Colonic mucosa (tissue), 4 donors: ENCODE results near the gene C6orf47. TPM values are rescaled to one million over a fixed set of nuclear protein-coding genes. Genes with fewer than 3 reads are reported as not detected.

Source experiments
- DNase-seq: peaks from one replicate; pipeline ENCODE4 v3.0.0-alpha.2; 2020
- H3K27ac ChIP-seq: fragments of 200-600 bp; one replicate; pipeline ENCODE4 v1.8.0; 2021
- H3K27me3 ChIP-seq: fragments of 200-600 bp; one replicate; pipeline ENCODE4 v1.8.0; 2021
- H3K36me3 ChIP-seq: fragments of 200-600 bp; one replicate; pipeline ENCODE4 v1.8.0; 2021
- H3K4me1 ChIP-seq: fragments of 200-600 bp; one replicate; pipeline ENCODE4 v1.8.0; 2021; ENCODE audit warnings: mild to moderate bottlenecking
- H3K4me3 ChIP-seq: fragments of 200-600 bp; one replicate; pipeline ENCODE4 v1.8.0; 2021
- H3K9ac ChIP-seq, 2 donors: one replicate each; pipeline ENCODE4 v1.7.0; 2013; ENCODE audit warnings: control low read depth in 2 of 2, low read depth in 2 of 2, low read length in 2 of 2
- H3K9me3 ChIP-seq: fragments of 200-600 bp; one replicate; pipeline ENCODE4 v1.8.0; 2021
- intact Hi-C: fragments of 100-400 bp; cut with DNase I; formaldehyde crosslinking; loops from one replicate; pipeline ENCODE4 v1.14.1; 2022
- total RNA-seq, 2 donors: library from RNA; stranded (reverse); fragmentation: NEBNext Ultra II Directional in 1 of 2; extraction: Animal tissue kit (Norgen Biotek cat#: 25700) in 1 of 2; gene quantifications; one replicate each; pipeline ENCODE4 v1.2.1, GENCODE V29; 2021
- TF ChIP-seq, protein P1 (sequence below): fragments of 200-600 bp; IDR thresholded peaks from one replicate; pipeline ENCODE4 v1.8.0; 2022; ENCODE audit warnings: antibody characterized with exemption, mild to moderate bottlenecking
- donor health status: healthy.
- donor health status: DM: no; HTN: no; CAD: no.
- donor health status: DM: no; HTN: no; CAD: no.

The C6orf47 gene
- total RNA-seq, 2 donors from 2014 or later: 28.3 to 32.8 TPM

DNA sequence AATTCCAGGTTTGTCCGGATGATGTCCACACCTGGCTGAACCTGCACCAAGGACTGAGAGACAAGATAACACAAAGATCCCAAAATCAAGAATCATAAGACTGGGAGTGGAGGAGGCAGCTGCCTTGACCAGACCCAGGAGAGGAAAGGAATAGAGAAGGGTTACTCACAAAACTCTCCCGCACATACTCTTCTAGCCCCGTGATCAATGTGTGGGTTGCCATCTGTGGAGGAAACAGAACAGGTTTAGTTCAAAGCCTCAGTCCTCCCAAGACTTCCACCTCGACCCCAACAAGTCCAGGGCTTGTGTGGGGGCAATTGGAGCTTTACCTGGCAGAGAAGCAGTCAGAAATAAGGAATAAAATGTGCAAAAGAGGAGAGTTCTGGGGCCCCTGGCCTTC is 19.2 kb downstream of the C6orf47 start:
- Histone ChIP-seq H3K27ac (no peak overlapping the region), H3K27me3 (no peaks in the 10 kb centered on the region), H3K4me1 (no peaks in the 10 kb centered on the region), H3K9me3 (no peaks in the 10 kb centered on the region), H3K36me3 (peaks cover 33% of the 10 kb centered on the region), H3K9ac (no peak overlapping the region), H3K4me3 (no peak overlapping the region)
- TF ChIP-seq, protein P1, sequence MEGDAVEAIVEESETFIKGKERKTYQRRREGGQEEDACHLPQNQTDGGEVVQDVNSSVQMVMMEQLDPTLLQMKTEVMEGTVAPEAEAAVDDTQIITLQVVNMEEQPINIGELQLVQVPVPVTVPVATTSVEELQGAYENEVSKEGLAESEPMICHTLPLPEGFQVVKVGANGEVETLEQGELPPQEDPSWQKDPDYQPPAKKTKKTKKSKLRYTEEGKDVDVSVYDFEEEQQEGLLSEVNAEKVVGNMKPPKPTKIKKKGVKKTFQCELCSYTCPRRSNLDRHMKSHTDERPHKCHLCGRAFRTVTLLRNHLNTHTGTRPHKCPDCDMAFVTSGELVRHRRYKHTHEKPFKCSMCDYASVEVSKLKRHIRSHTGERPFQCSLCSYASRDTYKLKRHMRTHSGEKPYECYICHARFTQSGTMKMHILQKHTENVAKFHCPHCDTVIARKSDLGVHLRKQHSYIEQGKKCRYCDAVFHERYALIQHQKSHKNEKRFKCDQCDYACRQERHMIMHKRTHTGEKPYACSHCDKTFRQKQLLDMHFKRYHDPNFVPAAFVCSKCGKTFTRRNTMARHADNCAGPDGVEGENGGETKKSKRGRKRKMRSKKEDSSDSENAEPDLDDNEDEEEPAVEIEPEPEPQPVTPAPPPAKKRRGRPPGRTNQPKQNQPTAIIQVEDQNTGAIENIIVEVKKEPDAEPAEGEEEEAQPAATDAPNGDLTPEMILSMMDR: no peak
- intact Hi-C loops: no loop called here
- no peak for DNase-seq

DNA sequence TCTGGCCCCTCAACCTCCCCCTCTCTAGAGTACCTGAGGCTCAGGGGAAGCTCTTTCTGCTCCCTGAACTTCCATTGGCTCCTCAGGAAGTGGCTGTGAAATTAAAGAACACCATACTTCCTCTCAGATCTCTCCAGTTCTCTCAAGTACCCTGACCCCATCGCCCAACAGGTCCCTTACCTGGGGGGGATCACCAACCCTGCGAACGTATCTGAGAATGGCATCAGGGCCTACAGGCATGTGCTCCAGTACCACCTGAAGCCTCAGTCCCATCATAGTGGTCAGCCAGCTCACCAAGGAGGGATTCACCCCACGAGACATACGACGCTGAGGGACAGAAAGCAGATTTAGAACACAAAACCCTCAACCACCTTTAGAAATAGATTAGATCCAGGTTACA is 20.0 kb downstream of the C6orf47 start:
- no peak overlapping the region for H3K9ac ChIP-seq
- TF ChIP-seq, protein P1: no peak
- no peak for DNase-seq
- H3K36me3 ChIP-seq: peaks cover 33% of the 10 kb centered on the region
- H3K27ac ChIP-seq: no peak overlapping the region
- H3K27me3 ChIP-seq: no peaks in the 10 kb centered on the region
- no peaks in the 10 kb centered on the region for H3K9me3 ChIP-seq
- no peaks in the 10 kb centered on the region for H3K4me1 ChIP-seq
- intact Hi-C loops: no loop called here
- H3K4me3 ChIP-seq: no peak overlapping the region

DNA sequence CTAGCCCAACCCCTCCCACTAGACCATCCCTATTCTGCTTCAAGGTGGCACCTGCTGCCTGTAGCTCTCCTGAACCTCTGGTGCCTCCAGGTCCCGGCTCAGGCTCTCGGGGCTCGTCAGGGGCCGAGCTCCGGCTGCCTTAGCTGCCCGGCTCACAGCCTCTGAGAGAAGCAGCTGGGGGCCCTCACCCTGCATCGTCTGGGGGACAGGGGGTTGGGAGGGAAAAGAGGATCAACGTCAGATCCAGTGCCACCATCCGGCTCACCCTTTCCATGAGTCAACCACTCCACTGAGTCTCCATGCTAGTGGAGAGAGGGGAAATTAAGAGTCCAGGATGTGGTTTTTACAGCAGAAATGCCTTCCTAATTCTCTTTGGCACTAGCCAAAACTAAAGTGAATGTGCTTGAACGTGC is 21.1 kb downstream of the C6orf47 start:
- H3K4me1 ChIP-seq: no peaks in the 10 kb centered on the region
- TF ChIP-seq, protein P1: no peak
- H3K36me3 ChIP-seq: peaks cover 33% of the 10 kb centered on the region

DNA sequence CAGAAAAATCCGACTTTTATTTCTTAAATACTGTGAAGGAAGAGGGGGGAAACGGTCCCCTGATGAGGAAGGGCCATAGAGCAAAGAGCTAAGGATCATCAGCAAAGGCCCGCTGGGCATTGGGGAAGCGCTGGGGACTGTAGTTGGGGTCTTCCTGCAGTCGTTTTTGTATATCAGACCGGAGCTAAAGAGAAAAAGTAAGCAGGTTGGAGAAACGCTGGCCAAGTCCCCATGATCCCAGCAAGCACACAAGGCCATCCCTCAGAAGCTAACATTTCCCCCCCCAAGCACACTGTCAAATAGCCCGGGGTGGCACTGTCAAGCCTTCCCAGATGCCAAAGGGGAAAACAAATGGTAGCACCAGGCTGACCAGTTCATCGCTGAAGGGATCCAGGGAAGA is 21.5 kb downstream of the C6orf47 start:
- H3K27me3 ChIP-seq: no peaks in the 10 kb centered on the region
- intact Hi-C loops: no loop called here
- peaks cover 33% of the 10 kb centered on the region for H3K36me3 ChIP-seq
- no peaks in the 10 kb centered on the region for H3K9me3 ChIP-seq
- TF ChIP-seq, protein P1: no peak
- no peak overlapping the region for H3K9ac ChIP-seq
- H3K4me3 ChIP-seq: no peak overlapping the region
- DNase-seq: no peak
- H3K27ac ChIP-seq: no peak overlapping the region
- no peaks in the 10 kb centered on the region for H3K4me1 ChIP-seq

More for the DNA sequence above, 21.1 kb downstream of the C6orf47 start:
- DNase-seq: no peak
- no peak overlapping the region for H3K4me3 ChIP-seq
- H3K9me3 ChIP-seq: no peaks in the 10 kb centered on the region
- no peak overlapping the region for H3K9ac ChIP-seq
- no peak overlapping the region for H3K27ac ChIP-seq
- intact Hi-C loops: no loop called here
- no peaks in the 10 kb centered on the region for H3K27me3 ChIP-seq

DNA sequence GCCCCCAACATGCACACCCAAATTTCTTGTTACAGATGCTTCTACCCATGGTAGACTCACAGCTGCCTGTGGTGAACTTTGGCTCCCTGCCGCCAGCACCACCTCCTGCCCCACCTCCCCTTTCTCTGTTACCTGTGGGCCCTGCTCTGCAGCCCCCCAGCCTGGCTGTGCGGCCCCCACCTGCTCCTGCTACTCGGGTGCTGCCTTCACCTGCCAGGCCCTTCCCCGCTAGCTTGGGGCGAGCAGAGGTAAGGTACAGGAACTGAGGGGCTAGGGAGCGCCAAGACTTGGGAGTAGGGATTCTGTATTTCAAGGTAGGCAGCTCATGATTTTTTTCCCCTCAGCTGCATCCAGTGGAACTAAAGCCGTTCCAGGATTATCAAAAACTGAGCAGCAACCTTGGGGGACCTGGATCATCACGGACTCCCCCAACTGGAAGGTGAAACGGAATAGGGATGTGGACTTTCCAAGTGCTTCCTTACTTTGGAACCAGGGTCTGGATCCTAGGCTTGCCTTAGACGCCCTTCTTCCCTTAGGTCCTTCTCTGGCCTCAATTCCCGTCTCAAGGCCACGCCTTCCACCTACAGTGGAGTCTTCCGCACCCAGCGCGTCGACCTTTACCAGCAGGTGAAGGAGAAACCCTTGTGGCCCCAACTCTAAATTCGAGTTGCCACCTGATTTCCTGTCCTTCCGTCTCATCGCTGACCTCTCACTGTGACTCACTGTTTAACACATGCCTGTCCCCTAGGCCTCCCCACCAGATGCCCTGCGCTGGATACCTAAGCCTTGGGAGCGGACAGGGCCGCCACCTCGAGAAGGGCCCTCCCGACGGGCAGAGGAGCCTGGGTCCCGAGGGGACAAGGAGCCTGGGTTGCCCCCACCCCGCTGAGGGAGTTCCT is 23.6 kb downstream of the C6orf47 start:
- no peak overlapping the region for H3K9ac ChIP-seq
- peaks cover 24% of the 10 kb centered on the region for H3K36me3 ChIP-seq
- TF ChIP-seq, protein P1: no peak
- no peaks in the 10 kb centered on the region for H3K4me1 ChIP-seq
- no peaks in the 10 kb centered on the region for H3K9me3 ChIP-seq
- no peaks in the 10 kb centered on the region for H3K27me3 ChIP-seq
- intact Hi-C loops: no loop called here
- H3K4me3 ChIP-seq: no peak overlapping the region
- no peak for DNase-seq
- H3K27ac ChIP-seq: no peak overlapping the region
